Spleen (tissue), 11 donors: ENCODE results near the gene ARMS2. TPM values are rescaled to one million over a fixed set of nuclear protein-coding genes. Genes with fewer than 3 reads are reported as not detected.
A peak's percentile ranks its signal among the peaks of the same experiment; 100 is the strongest.

Experiments used
- DNase-seq: peaks from one replicate; pipeline ENCODE4 v3.0.0-alpha.2; 2020
- H3K27ac ChIP-seq, 8 donors: fragments of 200-600 bp; sonication (generic) in 7 of 8; 1 replicate in 4 of 8; 2 replicates in 4 of 8; pipeline versions ENCODE4 v1.5.0 to v1.8.0; 2016 to 2021; ENCODE audit warnings: inconsistent platforms in 4 of 8, mild to moderate bottlenecking in 4 of 8, moderate library complexity in 1 of 8
- H3K27me3 ChIP-seq, 7 donors: fragments of 200-600 bp; sonication (generic) in 6 of 7; replicated peaks in 1 of 7; 1 replicate in 4 of 7; 2 replicates in 3 of 7; pipeline versions ENCODE4 v1.5.0 to v1.8.0; 2016 to 2021; ENCODE audit warnings: inconsistent platforms in 3 of 7, mild to moderate bottlenecking in 1 of 7
- H3K36me3 ChIP-seq, 6 donors: fragments of 200-600 bp; sonication (generic) in 5 of 6; 1 replicate in 4 of 6; 2 replicates in 2 of 6; pipeline versions ENCODE4 v1.5.0 to v1.8.0; 2016 to 2021; ENCODE audit warnings: inconsistent platforms in 2 of 6
- H3K4me1 ChIP-seq, 6 donors: fragments of 200-600 bp; sonication (generic) in 5 of 6; 1 replicate in 3 of 6; 2 replicates in 3 of 6; pipeline versions ENCODE4 v1.5.0 to v1.8.0; 2016 to 2021; ENCODE audit warnings: inconsistent platforms in 3 of 6
- H3K4me3 ChIP-seq, 8 donors: fragments of 200-600 bp; sonication (generic) in 7 of 8; 1 replicate in 4 of 8; 2 replicates in 4 of 8; pipeline versions ENCODE4 v1.5.0 to v1.8.0; 2016 to 2021; ENCODE audit warnings: inconsistent platforms in 4 of 8, mild to moderate bottlenecking in 4 of 8, moderate library complexity in 2 of 8
- H3K9me3 ChIP-seq, 8 donors: fragments of 200-600 bp; sonication (generic) in 7 of 8; 1 replicate in 4 of 8; 2 replicates in 4 of 8; pipeline versions ENCODE4 v1.5.0 to v1.8.0; 2016 to 2021; ENCODE audit warnings: inconsistent platforms in 4 of 8
- POLR2A ChIP-seq, 3 donors: fragments of 450-650 bp; IDR thresholded peaks; one replicate each; pipeline ENCODE4 v1.5.1; 2017; ENCODE audit warnings: antibody characterized with exemption in 3 of 3, mild to moderate bottlenecking in 1 of 3
- POLR2AphosphoS5 ChIP-seq, 3 donors: sonication (generic); formaldehyde crosslinking; IDR thresholded peaks; one replicate each; pipeline ENCODE4 v1.5.1; 2017; ENCODE audit warnings: antibody characterized with exemption in 3 of 3
- WGBS, 5 donors: extraction: QIAGEN DNeasy Blood & Tissue Kit in 3 of 5; methylation state at CpG; one replicate each; pipeline versions ENCODE4 v1.1.5 to v1.1.7; 2013 to 2018; 5-methylcytosine and 5-hydroxymethylcytosine counted together
- intact Hi-C: fragments of 100-400 bp; cut with DNase I; formaldehyde crosslinking; loops from one replicate; pipeline ENCODE4 v1.15.0; 2023; ENCODE audit warnings: low total_unique reads
- polyA plus RNA-seq, 3 donors: library from polyadenylated mRNA; stranded (reverse); fragments of 200-250 nt; gene quantifications; one replicate each; pipeline ENCODE4 v1.2.1, GENCODE V29; 2013
- total RNA-seq, 7 donors: library from RNA; depleted of rRNA in 3 of 7; stranded (reverse); fragments of >200 nt in 3 of 7; fragmentation: NEBNext Ultra II Directional in 4 of 7; extraction: Animal tissue kit (Norgen Biotek cat#: 25700) in 4 of 7; gene quantifications; one replicate each; pipeline versions ENCODE4 v1.1.0 to v1.2.1, GENCODE V29; 2016 to 2021
- TF ChIP-seq, protein P1 (sequence below), 11 experiments: fragments of 200-600 bp in 7 of 11; fragments of 450-650 bp in 4 of 11; sonication (generic) in 4 of 11; IDR thresholded peaks in 8 of 11; conservative IDR thresholded peaks in 3 of 11; 1 replicate in 7 of 11; 2 replicates in 4 of 11; pipeline versions ENCODE4 v1.4.0 to v1.8.0; 2016 to 2021; ENCODE audit warnings: antibody characterized with exemption in 11 of 11, inconsistent platforms in 4 of 11, mild to moderate bottlenecking in 1 of 11
- donor health status: healthy with polysubstance abuse.
- donor health status: DM: no; HTN: no; CAD: no; lungs with moderate emphysema.
- donor health status: DM: no; HTN: no; CAD: no.
- donor health status: Bipolar disorder and iron deficiency.
- donor health status: healthy.
- donor health status: DM: no; HTN: no; CAD: no.
- donor health status: DM: yes; HTN: yes; CAD: no.

Gene ARMS2
- total and polyA plus RNA-seq, 10 donors = not detected

DNA sequence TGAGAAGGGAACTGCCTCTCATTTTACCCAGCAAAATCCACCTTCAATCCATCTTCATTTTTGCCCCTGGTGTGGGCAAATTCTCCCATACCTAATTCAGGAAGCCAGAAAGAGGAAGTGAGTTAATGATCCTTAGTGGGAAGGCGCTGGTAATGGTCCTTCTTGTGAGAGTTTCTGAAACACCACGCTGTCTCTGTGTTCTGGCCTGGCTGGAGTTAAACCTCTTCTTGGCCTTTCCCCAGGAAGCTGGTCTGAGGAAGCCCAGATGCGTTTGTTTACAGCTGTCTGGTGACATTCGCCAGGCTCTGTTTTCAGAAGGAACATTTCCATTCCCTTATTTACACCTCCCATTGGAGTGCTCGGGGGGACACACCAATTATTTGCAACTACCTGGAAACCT lies 31.2 kb downstream of the ARMS2 start:
- Histone ChIP-seq H3K9me3 (peaks cover 0 to 5% (median 0%) of the 10 kb centered on the region in 8 donors), H3K36me3 (no peaks in the 10 kb centered on the region), H3K27me3 (peaks cover 0 to 14% (median 0%) of the 10 kb centered on the region in 7 donors), H3K27ac (no peak overlapping the region), H3K4me1 (peaks cover 0 to 14% (median 0%) of the 10 kb centered on the region in 6 donors), H3K4me3 (no peak overlapping the region)
- TF ChIP-seq POLR2AphosphoS5 (IDR thresholded peaks at IDR 0.05) = peak in 1 of 3 donors; percentile 26
- TF ChIP-seq POLR2A (IDR thresholded peaks at IDR 0.05) = no peak
- TF ChIP-seq, protein P1, sequence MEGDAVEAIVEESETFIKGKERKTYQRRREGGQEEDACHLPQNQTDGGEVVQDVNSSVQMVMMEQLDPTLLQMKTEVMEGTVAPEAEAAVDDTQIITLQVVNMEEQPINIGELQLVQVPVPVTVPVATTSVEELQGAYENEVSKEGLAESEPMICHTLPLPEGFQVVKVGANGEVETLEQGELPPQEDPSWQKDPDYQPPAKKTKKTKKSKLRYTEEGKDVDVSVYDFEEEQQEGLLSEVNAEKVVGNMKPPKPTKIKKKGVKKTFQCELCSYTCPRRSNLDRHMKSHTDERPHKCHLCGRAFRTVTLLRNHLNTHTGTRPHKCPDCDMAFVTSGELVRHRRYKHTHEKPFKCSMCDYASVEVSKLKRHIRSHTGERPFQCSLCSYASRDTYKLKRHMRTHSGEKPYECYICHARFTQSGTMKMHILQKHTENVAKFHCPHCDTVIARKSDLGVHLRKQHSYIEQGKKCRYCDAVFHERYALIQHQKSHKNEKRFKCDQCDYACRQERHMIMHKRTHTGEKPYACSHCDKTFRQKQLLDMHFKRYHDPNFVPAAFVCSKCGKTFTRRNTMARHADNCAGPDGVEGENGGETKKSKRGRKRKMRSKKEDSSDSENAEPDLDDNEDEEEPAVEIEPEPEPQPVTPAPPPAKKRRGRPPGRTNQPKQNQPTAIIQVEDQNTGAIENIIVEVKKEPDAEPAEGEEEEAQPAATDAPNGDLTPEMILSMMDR (IDR thresholded peaks at IDR 0.05 in 8 of 11, conservative IDR thresholded peaks at IDR 0.05 in 3 of 11) = no peak
- DNase-seq = no peak
- 17 to 26% (median 23%) methylated on average over 5 of the region's 5 CpGs for WGBS, 5 donors
- intact Hi-C loops = no loop called here

DNA sequence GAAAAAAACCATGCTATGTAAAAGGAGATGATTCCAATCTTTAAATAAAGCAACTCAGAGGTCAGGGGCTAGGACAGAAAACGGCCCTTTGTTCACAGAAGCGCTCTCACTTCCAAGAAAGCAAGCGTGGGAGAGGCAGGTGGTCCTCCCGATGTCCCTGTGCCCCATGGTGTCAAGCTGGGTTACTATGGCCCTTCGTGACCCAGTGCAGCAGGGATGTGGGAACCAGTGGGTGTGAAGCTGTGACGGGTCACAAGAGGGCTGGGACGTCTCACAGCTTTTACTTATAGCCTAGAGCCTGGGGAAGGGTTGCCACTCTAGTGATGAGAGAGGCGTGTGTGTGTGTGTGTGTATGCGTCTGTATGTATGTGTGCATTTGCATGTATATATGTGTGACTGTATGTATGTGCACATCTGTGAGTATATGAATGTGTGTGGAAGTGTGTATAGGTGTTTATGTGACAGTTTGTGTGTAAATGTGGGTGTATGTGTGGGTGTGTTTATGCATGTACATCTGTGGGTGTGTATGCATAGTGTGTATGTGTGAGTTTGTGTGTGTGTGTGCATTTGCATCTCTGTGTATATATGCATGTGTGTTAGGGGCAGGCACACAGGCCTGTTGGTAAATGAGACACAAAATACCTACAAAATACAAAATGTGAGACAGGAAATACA lies 32.1 kb downstream of the ARMS2 start:
- Histone ChIP-seq H3K4me1 (peaks cover 0 to 23% (median 2%) of the 10 kb centered on the region in 6 donors), H3K4me3 (no peak overlapping the region), H3K27ac (no peak overlapping the region), H3K27me3 (peaks cover 0 to 22% (median 0%) of the 10 kb centered on the region in 7 donors), H3K36me3 (no peaks in the 10 kb centered on the region), H3K9me3 (peaks cover 0 to 3% (median 0%) of the 10 kb centered on the region in 8 donors)
- WGBS, 5 donors = 57 to 80% (median 74%) methylated on average over 9 of the region's 9 CpGs
- DNase-seq = peak; percentile 58
- TF ChIP-seq, protein P1 (IDR thresholded peaks at IDR 0.05 in 8 of 11, conservative IDR thresholded peaks at IDR 0.05 in 3 of 11) = no peak
- peak in 1 of 3 donors; percentile 43 for TF ChIP-seq POLR2AphosphoS5 (IDR thresholded peaks at IDR 0.05)
- intact Hi-C loops = no loop called here

DNA sequence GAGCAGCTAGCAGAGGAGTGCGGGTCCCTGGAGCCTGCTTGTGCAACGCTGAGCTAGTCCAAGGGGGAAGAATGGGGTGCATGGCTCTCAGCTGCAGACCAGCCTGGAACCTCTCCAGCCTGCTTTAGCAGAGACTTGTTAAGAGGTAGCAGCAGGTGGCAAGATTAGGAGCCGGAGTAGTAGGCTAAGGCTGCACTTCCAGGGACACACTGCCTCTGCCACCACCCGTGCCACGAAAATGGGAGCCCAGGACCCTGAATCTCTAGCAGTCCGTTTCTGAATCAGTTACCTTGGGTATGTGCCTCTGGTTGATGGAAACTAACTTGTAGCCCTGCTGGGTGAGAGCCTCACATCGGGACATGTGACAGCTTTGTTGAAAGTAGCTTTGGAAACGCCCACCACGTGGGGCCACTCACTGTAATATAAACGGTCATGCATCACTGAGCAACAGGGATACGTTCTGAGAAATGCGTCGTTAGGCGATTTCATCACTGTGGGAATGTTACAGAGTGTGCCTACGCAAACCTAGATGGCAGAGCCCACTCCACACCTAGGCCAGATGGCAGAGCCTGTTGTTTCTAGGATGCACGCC lies 32.8 kb downstream of the ARMS2 start:
- intact Hi-C loops = no loop called here
- Histone ChIP-seq H3K9me3 (no peaks in the 10 kb centered on the region), H3K27me3 (peaks cover 0 to 25% (median 0%) of the 10 kb centered on the region in 7 donors), H3K4me1 (peaks cover 0 to 26% (median 2%) of the 10 kb centered on the region in 6 donors), H3K4me3 (no peak overlapping the region), H3K36me3 (no peaks in the 10 kb centered on the region), H3K27ac (no peak overlapping the region)
- peak; percentile 53 for DNase-seq
- 67 to 75% (median 73%) methylated on average over 16 of the region's 16 CpGs for WGBS, 5 donors
- TF ChIP-seq POLR2AphosphoS5 (IDR thresholded peaks at IDR 0.05) = no peak
- no peak for TF ChIP-seq POLR2A (IDR thresholded peaks at IDR 0.05)
- TF ChIP-seq, protein P1 (IDR thresholded peaks at IDR 0.05 in 8 of 11, conservative IDR thresholded peaks at IDR 0.05 in 3 of 11) = no peak

DNA sequence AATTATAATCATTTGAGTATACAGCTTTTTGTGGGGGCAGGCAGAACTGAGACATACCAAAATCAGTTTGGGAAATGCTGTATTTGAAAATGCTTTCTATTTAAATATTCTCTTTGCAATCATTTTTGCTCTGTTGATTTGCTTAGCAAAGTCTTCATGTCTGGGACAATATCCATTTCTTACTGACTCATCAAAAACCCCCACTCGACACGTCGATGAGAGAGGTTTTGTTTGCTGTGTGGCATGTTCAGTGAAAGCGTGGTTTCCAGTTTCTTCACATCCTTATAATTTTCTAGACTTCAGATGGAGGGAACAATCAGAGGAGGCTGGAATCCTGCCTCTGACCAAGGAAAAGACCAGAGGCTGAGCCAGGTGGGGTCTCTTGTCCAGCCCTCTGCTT lies 35.8 kb downstream of the ARMS2 start:
- Histone ChIP-seq H3K36me3 (no peaks in the 10 kb centered on the region), H3K4me1 (peaks cover 0 to 24% (median 2%) of the 10 kb centered on the region in 6 donors), H3K27me3 (peaks cover 0 to 41% (median 0%) of the 10 kb centered on the region in 7 donors), H3K27ac (no peak overlapping the region), H3K9me3 (no peaks in the 10 kb centered on the region), H3K4me3 (no peak overlapping the region)
- DNase-seq = no peak
- 60 to 82% (median 77%) methylated on average over 4 of the region's 4 CpGs for WGBS, 5 donors
- TF ChIP-seq, protein P1 (IDR thresholded peaks at IDR 0.05 in 8 of 11, conservative IDR thresholded peaks at IDR 0.05 in 3 of 11) = no peak
- TF ChIP-seq POLR2AphosphoS5 (IDR thresholded peaks at IDR 0.05) = no peak
- no peak for TF ChIP-seq POLR2A (IDR thresholded peaks at IDR 0.05)
- intact Hi-C loops = no loop called here
